Measurements from ENCODE around the gene CMSS1.

DNA sequence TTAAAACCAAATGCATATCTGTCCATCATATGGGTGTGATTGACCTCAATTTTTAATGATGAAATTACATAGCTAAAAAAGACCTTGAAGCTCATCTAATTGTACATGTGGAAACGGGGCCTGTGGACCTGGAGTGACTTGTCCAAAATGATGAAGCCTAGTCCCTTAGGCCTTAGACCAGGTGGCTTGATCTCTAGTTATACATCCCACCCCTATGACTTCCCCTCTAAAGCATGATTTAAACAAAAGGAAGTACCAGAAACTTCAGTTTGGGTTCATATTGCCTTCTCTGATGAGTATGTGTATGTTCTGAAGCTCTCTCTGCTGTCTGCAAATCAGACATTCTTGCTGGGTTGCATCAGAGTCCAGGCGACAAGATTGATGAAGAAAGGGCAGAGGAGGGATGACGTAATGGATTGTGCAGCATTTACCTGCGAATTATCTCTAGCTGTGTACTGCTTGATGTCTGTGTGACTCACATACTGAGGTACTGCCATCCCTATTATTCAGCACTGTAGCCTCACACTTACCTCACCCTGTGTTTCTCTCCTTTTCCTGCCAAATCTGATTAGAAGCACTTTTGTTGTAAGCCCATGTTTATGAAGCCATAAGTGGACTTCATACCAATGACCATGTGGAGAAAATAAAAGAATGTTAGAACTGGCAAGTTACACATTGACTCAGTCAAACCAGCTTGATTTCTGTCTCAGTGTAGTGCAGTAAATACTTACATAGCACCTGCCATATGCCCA lies 185.1 kb downstream of the CMSS1 start:
- TF ChIP-seq, protein P1, sequence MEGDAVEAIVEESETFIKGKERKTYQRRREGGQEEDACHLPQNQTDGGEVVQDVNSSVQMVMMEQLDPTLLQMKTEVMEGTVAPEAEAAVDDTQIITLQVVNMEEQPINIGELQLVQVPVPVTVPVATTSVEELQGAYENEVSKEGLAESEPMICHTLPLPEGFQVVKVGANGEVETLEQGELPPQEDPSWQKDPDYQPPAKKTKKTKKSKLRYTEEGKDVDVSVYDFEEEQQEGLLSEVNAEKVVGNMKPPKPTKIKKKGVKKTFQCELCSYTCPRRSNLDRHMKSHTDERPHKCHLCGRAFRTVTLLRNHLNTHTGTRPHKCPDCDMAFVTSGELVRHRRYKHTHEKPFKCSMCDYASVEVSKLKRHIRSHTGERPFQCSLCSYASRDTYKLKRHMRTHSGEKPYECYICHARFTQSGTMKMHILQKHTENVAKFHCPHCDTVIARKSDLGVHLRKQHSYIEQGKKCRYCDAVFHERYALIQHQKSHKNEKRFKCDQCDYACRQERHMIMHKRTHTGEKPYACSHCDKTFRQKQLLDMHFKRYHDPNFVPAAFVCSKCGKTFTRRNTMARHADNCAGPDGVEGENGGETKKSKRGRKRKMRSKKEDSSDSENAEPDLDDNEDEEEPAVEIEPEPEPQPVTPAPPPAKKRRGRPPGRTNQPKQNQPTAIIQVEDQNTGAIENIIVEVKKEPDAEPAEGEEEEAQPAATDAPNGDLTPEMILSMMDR (IDR thresholded peaks at IDR 0.05) = no peak
- no peak for TF ChIP-seq POLR2A (IDR thresholded peaks at IDR 0.05)

All from right lobe of liver (tissue), 4 donors.